Measurements from ENCODE around the gene WBP1.
A peak's percentile ranks its signal among the peaks of the same experiment; 100 is the strongest.

The WBP1 gene

GRCh38 chr2:74474899-74475298, 16.7 kb downstream of the WBP1 start:
- H4K20me1 ChIP-seq (ENCODE audit: low read depth, low read length), result no peaks in the 10 kb centered on the region
- peaks cover 17% of the 10 kb centered on the region for H3F3A ChIP-seq (ENCODE audit: insufficient read depth)
- no peak overlapping the region for H3K9ac ChIP-seq (ENCODE audit: low read length)
- peaks cover 2% of the 10 kb centered on the region; the same call in 1 of the 2 replicates for H3K36me3 ChIP-seq (ENCODE audit: low read length)
- H3K27me3 ChIP-seq (ENCODE audit: low read length), result no peaks in the 10 kb centered on the region
- no peak overlapping the region for H3K4me3 ChIP-seq (ENCODE audit: insufficient read depth, low read length, poor library complexity, severe bottlenecking)
- no peak overlapping the region for H3K27ac ChIP-seq (ENCODE audit: low read depth, low read length)
- TF ChIP-seq EZH2phosphoT487 (conservative IDR thresholded peaks at IDR 0.05; ENCODE audit: low read length) (no peak), CTCF (IDR thresholded peaks at IDR 0.05; ENCODE audit: insufficient read depth, low read length, poor library complexity, severe bottlenecking) (no peak)
- no peak overlapping the region for H3K4me2 ChIP-seq (ENCODE audit: low read depth, low read length, poor library complexity, severe bottlenecking)
- no peaks in the 10 kb centered on the region for H3K79me2 ChIP-seq (ENCODE audit: insufficient read depth, low read length)
- no peak overlapping the region for H2AFZ ChIP-seq (ENCODE audit: low read depth, low read length, severe bottlenecking)
- no peaks in the 10 kb centered on the region for H3K9me3 ChIP-seq (ENCODE audit: insufficient read depth, low read length)
- H3K9me2 ChIP-seq (replicated peaks; ENCODE audit: insufficient read depth, low read length), result no peaks in the 10 kb centered on the region

GRCh38 chr2:74481431-74481830, 23.2 kb downstream of the WBP1 start:
- Histone ChIP-seq H3K9me2 (replicated peaks; ENCODE audit: insufficient read depth, low read length) (no peaks in the 10 kb centered on the region), H3F3A (ENCODE audit: insufficient read depth) (no peaks in the 10 kb centered on the region), H3K27me3 (ENCODE audit: low read length) (no peaks in the 10 kb centered on the region), H2AFZ (ENCODE audit: low read depth, low read length, severe bottlenecking) (no peak overlapping the region), H3K36me3 (ENCODE audit: low read length) (peaks cover 4% of the 10 kb centered on the region; the same call in 1 of the 2 replicates), H3K27ac (ENCODE audit: low read depth, low read length) (no peak overlapping the region), H3K9ac (ENCODE audit: low read length) (peak overlapping the region; percentile 84), H4K20me1 (ENCODE audit: low read depth, low read length) (no peaks in the 10 kb centered on the region), H3K9me3 (ENCODE audit: insufficient read depth, low read length) (no peaks in the 10 kb centered on the region), H3K4me2 (ENCODE audit: low read depth, low read length, poor library complexity, severe bottlenecking) (peak overlapping the region; percentile 89), H3K79me2 (ENCODE audit: insufficient read depth, low read length) (peaks cover 26% of the 10 kb centered on the region), H3K4me3 (ENCODE audit: insufficient read depth, low read length, poor library complexity, severe bottlenecking) (peak overlapping the region; percentile 96)
- TF ChIP-seq EZH2phosphoT487 (conservative IDR thresholded peaks at IDR 0.05; ENCODE audit: low read length) (no peak), CTCF (IDR thresholded peaks at IDR 0.05; ENCODE audit: insufficient read depth, low read length, poor library complexity, severe bottlenecking) (no peak)

GRCh38 chr2:74481961-74482800, 23.9 kb downstream of the WBP1 start:
- H3K79me2 ChIP-seq (ENCODE audit: insufficient read depth, low read length), result peaks cover 26% of the 10 kb centered on the region
- no peaks in the 10 kb centered on the region for H4K20me1 ChIP-seq (ENCODE audit: low read depth, low read length)
- peak overlapping the region; percentile 80 for H3K27ac ChIP-seq (ENCODE audit: low read depth, low read length)
- H3K36me3 ChIP-seq (ENCODE audit: low read length), result peaks cover 4% of the 10 kb centered on the region; the same call in 1 of the 2 replicates
- no peaks in the 10 kb centered on the region for H3F3A ChIP-seq (ENCODE audit: insufficient read depth)
- peak overlapping the region; percentile 84 for H2AFZ ChIP-seq (ENCODE audit: low read depth, low read length, severe bottlenecking)
- H3K9ac ChIP-seq (ENCODE audit: low read length), result peak overlapping the region; percentile 84
- TF ChIP-seq CTCF (IDR thresholded peaks at IDR 0.05; ENCODE audit: insufficient read depth, low read length, poor library complexity, severe bottlenecking) (no peak), EZH2phosphoT487 (conservative IDR thresholded peaks at IDR 0.05; ENCODE audit: low read length) (no peak)
- no peaks in the 10 kb centered on the region for H3K9me3 ChIP-seq (ENCODE audit: insufficient read depth, low read length)
- peak overlapping the region; percentile 89 for H3K4me2 ChIP-seq (ENCODE audit: low read depth, low read length, poor library complexity, severe bottlenecking)
- H3K27me3 ChIP-seq (ENCODE audit: low read length), result no peaks in the 10 kb centered on the region
- peak overlapping the region; percentile 96 for H3K4me3 ChIP-seq (ENCODE audit: insufficient read depth, low read length, poor library complexity, severe bottlenecking)
- no peaks in the 10 kb centered on the region for H3K9me2 ChIP-seq (replicated peaks; ENCODE audit: insufficient read depth, low read length)

Data from SU-DHL-6 (cell line).